Glutamatergic neuron (in vitro differentiated cells): Measurements from ENCODE around the gene ATXN10. TPM values are rescaled to one million over a fixed set of nuclear protein-coding genes. Genes with fewer than 3 reads are reported as not detected.

Experiments used
- DNase-seq: peaks from one replicate; pipeline ENCODE4 v3.0.0; 2022
- H3K27ac Mint-ChIP-seq: one replicate; pipeline ENCODE4 v1.8.0; 2020; ENCODE audit warnings: mild to moderate bottlenecking, mixed read lengths, inconsistent platforms; ENCODE audit not compliant: unreplicated experiment
- H3K27me3 Mint-ChIP-seq: one replicate; pipeline ENCODE4 v1.8.0; 2020; ENCODE audit warnings: mild to moderate bottlenecking, moderate library complexity, mixed read lengths, inconsistent platforms; ENCODE audit not compliant: unreplicated experiment
- H3K36me3 Mint-ChIP-seq: one replicate; pipeline ENCODE4 v1.8.0; 2020; ENCODE audit warnings: mild to moderate bottlenecking, mixed read lengths, inconsistent platforms; ENCODE audit not compliant: unreplicated experiment
- H3K4me1 Mint-ChIP-seq: one replicate; pipeline ENCODE4 v1.8.0; 2020; ENCODE audit warnings: mild to moderate bottlenecking, low read depth, mixed read lengths, inconsistent platforms; ENCODE audit not compliant: unreplicated experiment
- H3K4me3 Mint-ChIP-seq: one replicate; pipeline ENCODE4 v1.8.0; 2020; ENCODE audit warnings: mild to moderate bottlenecking, mixed read lengths, inconsistent platforms; ENCODE audit not compliant: unreplicated experiment
- H3K9me3 Mint-ChIP-seq: one replicate; pipeline ENCODE4 v1.8.0; 2020; ENCODE audit warnings: mild to moderate bottlenecking, moderate library complexity, mixed read lengths, inconsistent platforms; ENCODE audit not compliant: unreplicated experiment
- CTCF ChIP-seq: fragments of 200-600 bp; sonication (generic); IDR thresholded peaks from one replicate; pipeline ENCODE4 v1.5.0; 2021; ENCODE audit not compliant: partially characterized antibody, unreplicated experiment
- total RNA-seq: library from RNA; stranded (reverse); fragmentation: NEBNext Ultra II Directional; extraction: Animal tissue kit (Norgen Biotek cat#: 25700); gene quantifications from one replicate; pipeline ENCODE4 v1.2.1, GENCODE V29; 2021; ENCODE audit not compliant: unreplicated experiment

Gene ATXN10
- total RNA-seq, 1 donor from 2014 or later: 191 TPM

DNA sequence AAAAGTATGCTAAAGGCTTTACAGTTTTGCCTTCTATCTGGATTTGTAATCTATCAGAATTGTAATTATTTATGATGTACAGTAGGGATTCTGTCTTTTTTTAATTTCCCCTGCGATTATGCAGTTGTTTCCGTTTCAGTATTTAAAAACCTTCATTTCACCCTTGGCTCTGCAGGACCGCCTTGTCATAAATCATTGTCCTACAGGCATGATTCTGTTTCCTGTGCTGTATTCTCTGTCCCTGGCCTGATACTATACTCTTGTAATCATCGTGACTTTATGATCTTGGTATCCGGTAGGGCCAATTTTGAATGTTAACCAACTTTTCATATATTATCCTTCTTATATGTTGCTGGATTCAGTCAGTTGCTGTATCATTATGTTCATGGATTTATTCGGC is 151.7 kb downstream of the ATXN10 start:
- Mint-ChIP-seq H3K36me3 (peaks cover 16% of the 10 kb centered on the region), H3K4me1 (peaks cover 3% of the 10 kb centered on the region), H3K4me3 (no peak overlapping the region), H3K9me3 (no peaks in the 10 kb centered on the region), H3K27ac (no peak overlapping the region), H3K27me3 (no peaks in the 10 kb centered on the region)
- no peak for DNase-seq
- TF ChIP-seq CTCF: no peak

DNA sequence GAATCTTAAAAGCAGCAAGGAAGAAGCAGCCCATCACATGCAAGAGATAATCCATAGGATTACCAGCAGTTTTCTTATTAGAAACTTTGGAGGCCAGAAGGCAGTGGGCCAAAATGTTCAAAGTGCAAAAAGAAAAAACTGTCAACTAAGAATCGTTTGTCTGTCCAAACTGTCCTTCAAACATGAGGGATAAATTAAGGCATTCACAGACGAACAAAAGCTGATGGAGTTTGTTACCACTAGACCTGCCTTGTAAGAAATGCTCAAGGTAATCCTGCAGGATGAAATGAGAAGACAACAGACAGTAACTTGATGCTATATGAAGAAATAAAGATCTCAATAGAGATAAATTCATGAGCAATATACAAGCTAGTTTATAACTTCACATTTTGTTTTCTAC is 154.9 kb downstream of the ATXN10 start:
- no peak overlapping the region for H3K27ac Mint-ChIP-seq
- DNase-seq: no peak
- no peak for TF ChIP-seq CTCF
- H3K4me3 Mint-ChIP-seq: no peak overlapping the region
- H3K4me1 Mint-ChIP-seq: no peaks in the 10 kb centered on the region
- H3K27me3 Mint-ChIP-seq: no peaks in the 10 kb centered on the region
- H3K9me3 Mint-ChIP-seq: peaks cover 4% of the 10 kb centered on the region
- H3K36me3 Mint-ChIP-seq: peaks cover 23% of the 10 kb centered on the region

GRCh38 chr22:45828841-45829240 is 157.2 kb downstream of the ATXN10 start:
- Mint-ChIP-seq H3K4me1 (no peaks in the 10 kb centered on the region), H3K9me3 (peaks cover 4% of the 10 kb centered on the region), H3K27me3 (peaks cover 2% of the 10 kb centered on the region), H3K27ac (no peak overlapping the region), H3K36me3 (peaks cover 22% of the 10 kb centered on the region), H3K4me3 (no peak overlapping the region)
- TF ChIP-seq CTCF: no peak
- no peak for DNase-seq

DNA sequence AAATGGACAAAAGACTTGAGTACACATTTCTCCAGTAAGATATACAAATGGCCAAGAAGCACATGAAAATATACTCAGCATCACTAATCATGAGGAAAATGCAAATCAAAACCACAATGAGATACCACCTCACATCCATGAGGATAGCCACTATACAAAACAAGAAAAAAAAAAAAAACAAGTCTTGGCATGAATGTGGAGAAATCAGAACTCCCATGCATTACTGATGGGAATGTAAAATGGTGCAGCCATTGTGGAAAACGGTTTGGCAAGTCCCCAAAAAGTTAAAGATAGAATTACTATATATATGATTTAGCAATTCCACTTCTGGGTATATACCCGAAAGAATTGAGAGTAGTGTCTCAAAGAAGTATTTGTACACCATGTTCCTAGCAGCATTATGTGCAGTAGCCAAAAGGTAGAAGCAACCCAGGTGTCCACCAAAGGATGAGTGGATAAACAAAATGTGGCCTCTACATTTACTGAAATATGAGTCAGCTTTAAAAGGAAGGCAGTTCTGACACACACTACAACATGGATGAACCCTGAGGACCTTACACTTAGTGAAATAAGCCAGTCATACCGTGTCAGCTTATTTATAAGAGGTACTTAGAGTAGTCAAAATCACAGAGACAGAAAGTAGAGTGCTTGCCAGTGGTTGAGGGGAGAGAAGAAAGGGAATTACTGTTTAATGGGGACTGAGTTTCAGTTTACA is 159.1 kb downstream of the ATXN10 start:
- Mint-ChIP-seq H3K4me1 (no peaks in the 10 kb centered on the region), H3K27me3 (peaks cover 2% of the 10 kb centered on the region), H3K36me3 (peaks cover 12% of the 10 kb centered on the region), H3K4me3 (no peak overlapping the region), H3K27ac (no peak overlapping the region), H3K9me3 (peaks cover 4% of the 10 kb centered on the region)
- DNase-seq: no peak
- TF ChIP-seq CTCF: no peak

- H3K27ac Mint-ChIP-seq: no peak overlapping the region
- TF ChIP-seq CTCF: no peak
- no peak overlapping the region for H3K4me3 Mint-ChIP-seq
- peaks cover 4% of the 10 kb centered on the region for H3K9me3 Mint-ChIP-seq
- no peak for DNase-seq
- no peaks in the 10 kb centered on the region for H3K4me1 Mint-ChIP-seq
- peaks cover 7% of the 10 kb centered on the region for H3K36me3 Mint-ChIP-seq
- H3K27me3 Mint-ChIP-seq: peaks cover 2% of the 10 kb centered on the region
Observed at GRCh38 chr22:45831394-45831793, 159.8 kb downstream of the ATXN10 start.
